HG02588 (cell line): ENCODE measurements around the gene GABRE.

ENCODE experiments used
- ATAC-seq: cut with Tn5 transposase; IDR thresholded peaks from one replicate; pipeline ENCODE4 v1.9.1; 2021; ENCODE audit warnings: mild to moderate bottlenecking, moderate library complexity; ENCODE audit not compliant: unreplicated experiment

GABRE gene

GRCh38 chrX:151974336-151975227 lies at the start of gene GABRE:
Gene GABRE, minus strand, starts transcription at chrX:151974676. Its CDS starts 51 bp downstream, at chrX:151974625.
- no peak for ATAC-seq

GRCh38 chrX:152020888-152021287 lies 46.4 kb upstream of the GABRE start:
- ATAC-seq = no peak

DNA sequence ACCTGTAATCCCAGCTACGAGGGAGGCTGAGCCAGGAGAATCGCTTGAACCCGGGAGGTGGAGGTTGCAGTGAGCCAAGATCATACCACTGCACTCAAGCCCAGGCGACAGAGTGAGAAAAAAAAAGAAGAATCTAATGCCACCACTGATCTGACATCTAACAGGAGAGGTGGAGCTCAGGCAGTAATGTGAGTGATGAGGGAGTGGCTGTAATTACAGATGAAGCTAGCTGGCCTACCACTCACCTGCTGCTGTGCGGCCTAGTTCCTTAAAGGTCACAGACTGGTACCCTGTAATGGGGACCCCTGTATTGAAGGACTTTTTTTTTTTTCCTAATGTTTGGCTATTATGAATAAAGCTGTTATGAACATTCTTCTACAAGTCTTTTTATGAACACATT lies 25.3 kb upstream of the GABRE start:
- ATAC-seq = no peak

- no peak for ATAC-seq
Measured at GRCh38 chrX:151997539-151997938, 23.1 kb upstream of the GABRE start.

DNA sequence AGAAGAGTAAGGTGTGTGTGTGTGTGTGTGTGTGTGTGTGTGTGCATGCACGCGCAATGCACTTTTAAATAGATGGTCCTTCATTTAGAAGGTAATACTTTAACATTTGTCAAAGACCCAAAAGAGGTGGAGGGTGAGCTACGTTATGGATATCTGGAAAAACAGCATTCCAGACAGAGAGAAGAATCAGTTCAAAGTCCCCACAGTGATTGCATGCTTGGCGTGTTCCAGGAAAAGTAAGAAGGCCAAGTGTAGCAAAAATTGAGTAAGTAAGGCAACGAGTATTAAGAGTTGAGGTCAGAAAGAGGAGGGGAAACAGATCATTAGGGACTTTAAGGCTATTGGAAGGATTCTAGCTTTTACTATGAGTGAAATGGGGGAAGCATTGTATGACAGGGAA lies 21.9 kb upstream of the GABRE start:
- no peak for ATAC-seq

DNA sequence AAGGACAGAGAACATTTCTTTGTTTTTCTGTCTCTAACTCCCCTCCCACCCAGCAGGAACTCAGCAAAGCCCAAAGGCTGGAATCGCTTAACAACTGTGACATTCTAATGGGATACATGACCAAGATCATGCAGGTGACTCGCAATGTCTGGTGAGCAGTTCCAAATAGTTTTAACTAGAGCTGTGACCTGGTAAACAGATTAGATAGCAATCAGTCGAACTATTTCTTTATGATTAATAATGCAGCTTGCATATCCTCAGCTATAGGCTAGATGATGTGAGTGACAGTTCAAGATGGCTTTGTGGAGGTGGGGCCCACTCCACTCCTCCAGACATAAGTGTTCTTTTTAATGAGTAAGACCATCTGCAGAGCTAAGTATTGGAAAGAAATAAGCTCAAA lies 20.0 kb upstream of the GABRE start:
- ATAC-seq = no peak

DNA sequence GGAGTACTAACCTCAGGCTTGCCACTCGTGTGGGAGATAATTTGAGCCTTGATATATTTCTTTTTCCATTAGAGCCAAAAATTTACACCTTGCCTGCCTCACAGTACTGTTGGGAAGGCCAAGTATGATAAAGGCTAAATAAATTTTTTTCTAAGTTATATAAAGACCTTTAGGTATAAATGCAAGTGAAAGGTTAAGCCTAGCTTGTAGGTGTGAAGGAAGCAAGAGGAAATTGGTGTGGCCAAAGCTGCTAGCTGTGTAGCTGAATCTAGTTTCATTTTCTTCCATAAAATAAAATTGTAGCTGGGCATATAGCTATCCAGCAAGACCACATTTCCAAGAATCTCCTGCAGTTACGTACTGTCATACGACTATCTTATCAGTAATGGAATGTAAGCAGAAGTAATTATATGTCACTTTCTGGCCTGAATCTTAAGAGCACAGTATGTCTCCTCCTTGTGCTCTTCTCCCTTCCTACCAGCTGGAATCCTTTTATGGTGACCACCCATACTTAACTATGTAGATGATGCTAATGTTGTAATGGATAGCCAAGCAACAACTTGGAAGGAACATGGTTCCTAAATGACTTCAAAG lies 14.3 kb upstream of the GABRE start:
- no peak for ATAC-seq

DNA sequence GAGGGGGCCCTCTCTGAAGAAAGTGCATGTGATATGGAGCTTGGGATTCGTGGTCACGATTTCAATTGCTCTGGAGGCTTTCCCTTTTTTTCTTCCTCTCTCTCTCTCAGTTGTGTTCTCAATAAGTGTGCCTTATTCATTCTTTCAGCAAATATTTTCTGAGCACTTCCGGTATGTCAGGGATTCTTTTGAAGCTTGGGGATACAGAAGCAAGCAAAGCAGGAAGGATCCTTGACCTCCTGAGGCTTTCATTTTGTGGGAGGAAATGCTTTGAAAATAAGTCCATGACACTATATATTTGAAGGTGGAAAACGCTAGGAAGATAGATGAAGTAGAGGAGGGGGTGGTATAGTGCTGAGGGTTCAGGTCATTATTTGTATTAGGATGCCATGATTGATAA lies 12.6 kb upstream of the GABRE start:
- ATAC-seq = no peak

DNA sequence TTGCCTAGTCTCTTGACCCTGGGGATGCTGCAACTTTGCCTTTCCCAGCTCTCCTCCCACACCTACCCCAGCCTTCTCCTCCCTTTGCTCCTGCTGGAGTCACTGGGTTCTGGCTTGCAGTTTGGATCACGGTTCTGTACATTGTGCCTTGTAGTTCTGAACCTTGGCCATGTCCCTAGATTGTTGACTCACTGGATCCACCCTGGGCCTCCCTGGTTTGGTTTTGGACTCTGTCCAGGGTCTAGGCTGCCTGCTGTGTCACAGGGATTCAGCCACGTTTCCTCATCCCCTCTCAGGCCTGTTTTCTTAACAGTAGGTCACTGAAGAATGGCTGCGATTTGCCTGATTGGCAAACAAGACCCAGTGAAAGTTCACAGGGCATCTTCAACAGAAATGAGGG lies 11.5 kb upstream of the GABRE start:
- ATAC-seq = no peak

DNA sequence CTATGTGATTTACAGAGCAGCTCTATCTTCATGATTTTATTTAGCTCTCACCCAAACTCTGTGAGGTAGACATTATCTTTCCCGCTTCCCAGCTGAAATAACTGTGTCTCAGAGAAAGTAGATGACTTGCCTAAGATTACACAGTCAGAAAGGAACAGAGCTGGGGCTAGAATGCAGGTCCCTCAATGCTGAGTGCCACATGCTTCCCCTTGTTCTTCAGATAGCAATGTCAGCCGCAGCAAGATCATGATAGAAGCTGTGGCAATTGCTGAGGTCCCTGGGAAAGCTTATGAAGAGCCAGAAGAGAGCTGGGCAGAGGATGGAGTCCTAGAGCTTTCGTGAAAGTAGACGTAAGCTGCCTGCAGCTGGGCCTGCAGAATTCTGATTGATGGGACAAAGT lies 11.1 kb upstream of the GABRE start:
- no peak for ATAC-seq

- no peak for ATAC-seq
Measured at GRCh38 chrX:151984902-151985301, 10.4 kb upstream of the GABRE start.

DNA sequence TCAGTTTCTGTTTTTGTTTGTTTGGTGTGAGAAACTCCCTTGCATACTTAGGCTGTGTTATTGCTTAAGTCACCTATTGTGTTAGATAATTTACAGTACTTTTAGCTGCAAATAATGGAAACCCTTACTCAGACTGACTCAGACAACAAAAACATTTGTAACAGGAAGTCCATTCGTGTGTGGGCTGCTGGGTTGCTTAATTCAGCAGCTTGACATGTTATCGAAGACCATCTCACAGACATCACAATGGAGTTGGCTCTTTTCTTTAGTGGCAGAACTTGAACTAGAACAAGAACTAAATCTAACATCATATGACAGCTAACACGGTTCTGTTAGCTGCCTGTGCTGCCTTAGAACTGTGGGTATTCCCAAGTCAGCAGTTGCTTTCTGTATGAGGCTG lies 9.9 kb upstream of the GABRE start:
- ATAC-seq = no peak

- no peak for ATAC-seq
Measured at GRCh38 chrX:151983186-151983585, 8.7 kb upstream of the GABRE start.

DNA sequence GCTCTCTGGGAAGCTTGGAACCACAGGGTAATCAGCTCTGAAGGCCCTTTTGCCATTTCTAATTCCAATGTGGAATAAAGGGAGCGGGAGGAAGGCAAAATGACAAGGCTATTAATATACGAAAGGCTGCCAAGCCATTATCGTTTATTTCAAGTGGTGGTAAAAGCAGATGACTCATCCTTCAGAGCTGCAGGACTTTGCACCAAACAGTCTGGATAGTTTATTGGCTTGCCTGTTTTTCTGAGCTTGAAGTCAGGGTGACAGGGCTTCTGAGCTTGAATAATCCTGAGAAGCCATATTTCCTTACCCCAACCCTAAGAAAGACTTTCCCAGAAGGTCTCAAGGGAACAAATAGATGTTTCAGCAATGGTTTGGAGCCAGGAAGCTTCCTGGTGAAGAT lies 7.7 kb upstream of the GABRE start:
- ATAC-seq = no peak

DNA sequence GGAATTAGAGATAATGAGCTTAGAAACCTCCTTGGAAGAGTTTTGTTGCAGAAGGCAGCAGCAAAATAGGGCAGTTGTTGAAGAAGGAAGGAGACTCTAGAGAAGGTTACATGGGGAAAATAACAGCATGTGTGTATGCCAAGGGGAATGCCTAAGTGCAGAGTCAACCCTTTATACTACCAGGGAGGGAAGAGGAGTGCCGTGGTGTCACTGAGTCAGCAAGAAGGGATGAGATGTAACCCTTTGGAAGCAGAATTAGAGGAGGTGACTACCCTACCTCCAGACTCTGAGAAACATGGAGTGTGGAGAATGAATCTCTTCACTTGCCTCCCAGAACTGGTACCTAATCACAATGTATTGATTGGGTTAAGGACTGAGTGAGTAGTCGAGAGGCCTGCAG lies 6.7 kb upstream of the GABRE start:
- ATAC-seq = no peak

DNA sequence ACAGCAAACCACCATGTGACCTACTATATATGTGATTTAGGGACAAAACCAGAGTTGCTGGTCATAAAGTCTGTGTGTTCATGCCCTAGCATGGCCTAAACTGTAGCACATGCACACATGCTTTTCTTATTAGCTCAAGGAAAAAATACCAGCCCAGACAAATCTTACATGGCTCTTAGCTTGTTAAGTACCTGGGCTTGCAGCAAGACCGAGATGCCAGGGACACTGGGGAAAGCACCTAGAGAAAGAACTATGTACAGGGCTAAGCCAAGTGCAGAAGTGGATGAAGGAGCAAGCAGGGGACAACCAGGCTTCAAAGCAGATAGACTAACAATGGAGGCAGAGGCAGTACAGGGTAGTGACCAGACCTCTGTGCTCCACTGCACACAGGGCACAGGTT lies 3.4 kb upstream of the GABRE start:
- no peak for ATAC-seq

DNA sequence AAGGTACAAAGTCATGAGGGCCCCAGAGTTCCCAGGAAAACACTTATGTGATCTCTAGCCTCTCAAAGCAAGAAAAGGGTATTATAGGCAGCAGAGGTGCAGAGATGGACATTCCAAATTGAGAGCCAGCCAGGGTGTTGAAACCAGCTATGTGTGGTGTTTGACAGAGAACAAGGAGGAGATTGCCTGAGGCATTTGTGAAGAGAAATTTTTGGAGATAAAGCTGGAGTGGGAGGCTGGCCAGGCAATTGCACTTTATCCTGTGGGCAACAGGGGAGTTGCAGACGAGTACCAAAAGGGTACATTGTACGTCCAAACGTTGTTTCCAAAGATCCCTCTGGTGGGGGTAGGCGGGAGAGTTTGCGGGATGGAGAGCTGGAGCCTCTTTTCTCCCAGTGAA lies 2.5 kb upstream of the GABRE start:
- ATAC-seq = no peak

GRCh38 chrX:151975736-151976275 lies 1.3 kb upstream of the GABRE start:
- ATAC-seq = no peak

DNA sequence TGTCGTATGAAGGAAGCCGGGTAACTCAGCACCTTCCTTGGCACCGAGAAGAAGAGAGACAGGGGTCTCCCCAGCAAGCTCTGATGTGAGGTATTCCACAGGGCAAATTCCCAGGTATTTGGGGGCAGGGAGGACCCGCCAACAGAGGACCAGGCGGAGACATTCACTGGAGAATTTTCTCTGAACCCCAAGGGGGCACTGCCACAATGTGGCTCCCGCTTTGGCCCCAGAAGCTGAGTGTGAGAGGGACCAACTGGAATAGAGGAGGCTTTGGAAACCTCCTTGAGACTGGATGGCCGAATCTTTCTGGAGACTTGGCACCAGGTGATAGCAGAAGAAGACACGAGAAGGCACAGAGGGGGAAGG lies 735 bp upstream of the GABRE start:
- ATAC-seq = no peak

- ATAC-seq = no peak
Measured at GRCh38 chrX:151973851-151974335, 583 bp downstream of the GABRE start.

- ATAC-seq = no peak
Measured at GRCh38 chrX:151973060-151973661, 1.3 kb downstream of the GABRE start.

DNA sequence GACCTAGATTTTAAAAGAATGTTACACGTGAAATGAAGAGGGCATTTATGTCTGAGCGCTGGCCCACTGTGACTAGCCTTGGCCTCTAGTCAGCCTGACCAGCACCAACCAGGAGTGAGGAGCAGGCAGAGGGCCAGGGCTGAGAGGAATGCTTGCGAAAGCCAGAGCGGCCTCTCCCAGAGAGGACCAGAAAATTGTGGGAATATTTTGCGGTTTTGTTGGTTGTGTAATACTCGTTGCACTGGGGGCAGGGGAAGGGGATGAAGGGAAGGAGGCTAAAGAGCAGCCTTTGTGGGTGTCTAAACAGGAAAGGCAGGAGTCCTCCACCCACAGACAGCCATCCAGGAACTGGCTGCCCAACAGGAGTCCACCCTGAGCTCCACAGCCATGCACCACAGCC lies 3.8 kb downstream of the GABRE start:
- no peak for ATAC-seq
